DND-41 (cell line): ENCODE measurements around the gene SLC35F4.

Experiments used
- ATAC-seq: fragments of 200-7000 bp; cut with Tn5 transposase; 3 replicates; pipeline ENCODE4 v1.9.1; 2021; ENCODE audit warnings: low read depth; ENCODE audit not compliant: insufficient read depth
- DNase-seq: peaks from one replicate; pipeline ENCODE4 v3.0.0-alpha.2; 2020
- H2AFZ ChIP-seq: 2 replicates; pipeline ENCODE4 v1.6.0; 2012; ENCODE audit warnings: low read depth, low read length
- H3K27ac ChIP-seq: 2 replicates; pipeline ENCODE4 v1.5.1; 2012; ENCODE audit warnings: low read length, inconsistent platforms
- H3K27me3 ChIP-seq: fragments of 200-600 bp; sonication (generic); 2 replicates; pipeline ENCODE4 v1.6.0; 2012; ENCODE audit warnings: low read length, mild to moderate bottlenecking, inconsistent platforms; ENCODE audit not compliant: insufficient read depth, poor library complexity
- H3K36me3 ChIP-seq: 2 replicates; pipeline ENCODE4 v1.5.1; 2012; ENCODE audit warnings: low read length, inconsistent platforms; ENCODE audit not compliant: insufficient read depth
- H3K4me1 ChIP-seq: 2 replicates; pipeline ENCODE4 v1.5.1; 2012; ENCODE audit warnings: mild to moderate bottlenecking, low read length; ENCODE audit not compliant: insufficient read depth
- H3K4me2 ChIP-seq: 2 replicates; pipeline ENCODE4 v1.6.0; 2012; ENCODE audit warnings: mild to moderate bottlenecking, moderate library complexity, low read length, inconsistent platforms; ENCODE audit not compliant: insufficient read depth
- H3K4me3 ChIP-seq, 2 experiments: fragments of 200-600 bp in 1 of 2; shearing (Covaris generic) in 1 of 2; 2 replicates each; pipeline ENCODE4 v1.5.1; 2012 to 2016; ENCODE audit warnings: inconsistent platforms in 2 of 2, low read length in 2 of 2, mild to moderate bottlenecking in 2 of 2, low read depth in 1 of 2, moderate library complexity in 1 of 2
- H3K79me2 ChIP-seq: 2 replicates; pipeline ENCODE4 v1.6.0; 2012; ENCODE audit warnings: low read length, inconsistent platforms; ENCODE audit not compliant: insufficient read depth
- H3K9ac ChIP-seq: 2 replicates; pipeline ENCODE4 v1.6.0; 2012; ENCODE audit warnings: low read depth, mild to moderate bottlenecking, inconsistent platforms, low read length, moderate library complexity
- H3K9me3 ChIP-seq: 2 replicates; pipeline ENCODE4 v1.5.1; 2012; ENCODE audit warnings: low read length, moderate library complexity, mild to moderate bottlenecking, inconsistent platforms; ENCODE audit not compliant: insufficient read depth, severe bottlenecking
- H4K20me1 ChIP-seq: 2 replicates; pipeline ENCODE4 v1.6.0; 2012; ENCODE audit warnings: low read length; ENCODE audit not compliant: insufficient read depth
- CTCF ChIP-seq: IDR thresholded peaks from 2 replicates; pipeline ENCODE4 v1.5.1; 2012; ENCODE audit warnings: borderline replicate concordance, low read length, moderate library complexity, mild to moderate bottlenecking; ENCODE audit not compliant: poor library complexity, severe bottlenecking; ENCODE audit errors: extremely low read depth
- EZH2 ChIP-seq: IDR thresholded peaks from 3 replicates; pipeline ENCODE4 v1.6.1; 2012; ENCODE audit warnings: borderline replicate concordance, low read depth, mild to moderate bottlenecking, moderate library complexity, low read length, inconsistent platforms; ENCODE audit not compliant: severe bottlenecking

Gene SLC35F4

GRCh38 chr14:57814726-57815125 lies 51.2 kb downstream of the SLC35F4 start:
- Histone ChIP-seq H3K4me3 (no peak overlapping the region), H3K27ac (no peak overlapping the region), H3K27me3 (no peaks in the 10 kb centered on the region), H3K9me3 (no peaks in the 10 kb centered on the region), H3K4me2 (no peak overlapping the region), H4K20me1 (no peaks in the 10 kb centered on the region), H3K79me2 (no peaks in the 10 kb centered on the region), H3K36me3 (no peaks in the 10 kb centered on the region), H3K9ac (no peak overlapping the region), H3K4me1 (no peaks in the 10 kb centered on the region), H2AFZ (no peak overlapping the region)
- TF ChIP-seq EZH2 (no peak), CTCF (no peak)
- DNase-seq (no peak), ATAC-seq (no peak)

GRCh38 chr14:57812741-57813140 lies 53.2 kb downstream of the SLC35F4 start:
- no peak for TF ChIP-seq EZH2
- no peak for TF ChIP-seq CTCF
- DNase-seq (no peak), ATAC-seq (no peak)
- H3K9ac ChIP-seq, result no peak overlapping the region
- H3K27ac ChIP-seq, result no peak overlapping the region
- H3K4me2 ChIP-seq, result no peak overlapping the region
- H3K27me3 ChIP-seq, result peaks cover 3% of the 10 kb centered on the region
- H3K9me3 ChIP-seq, result no peaks in the 10 kb centered on the region
- no peak overlapping the region for H2AFZ ChIP-seq
- no peak overlapping the region for H3K4me3 ChIP-seq
- H3K4me1 ChIP-seq, result no peaks in the 10 kb centered on the region
- no peaks in the 10 kb centered on the region for H3K36me3 ChIP-seq
- no peaks in the 10 kb centered on the region for H3K79me2 ChIP-seq
- no peaks in the 10 kb centered on the region for H4K20me1 ChIP-seq

GRCh38 chr14:57811998-57812546 lies 53.8 kb downstream of the SLC35F4 start:
- no peaks in the 10 kb centered on the region for H3K79me2 ChIP-seq
- no peaks in the 10 kb centered on the region for H4K20me1 ChIP-seq
- H3K4me1 ChIP-seq, result no peaks in the 10 kb centered on the region
- H3K4me2 ChIP-seq, result no peak overlapping the region
- no peak overlapping the region for H3K27ac ChIP-seq
- H3K27me3 ChIP-seq, result peaks cover 3% of the 10 kb centered on the region
- TF ChIP-seq EZH2 (no peak), CTCF (no peak)
- no peak overlapping the region for H3K4me3 ChIP-seq
- DNase-seq (no peak), ATAC-seq (no peak)
- no peaks in the 10 kb centered on the region for H3K36me3 ChIP-seq
- H3K9me3 ChIP-seq, result no peaks in the 10 kb centered on the region
- no peak overlapping the region for H2AFZ ChIP-seq
- no peak overlapping the region for H3K9ac ChIP-seq

- Histone ChIP-seq H2AFZ (no peak overlapping the region), H3K4me3 (no peak overlapping the region), H3K4me2 (no peak overlapping the region), H3K36me3 (no peaks in the 10 kb centered on the region), H3K27me3 (peaks cover 3% of the 10 kb centered on the region), H3K27ac (no peak overlapping the region), H3K9ac (no peak overlapping the region), H4K20me1 (no peaks in the 10 kb centered on the region), H3K9me3 (no peaks in the 10 kb centered on the region), H3K4me1 (no peaks in the 10 kb centered on the region), H3K79me2 (no peaks in the 10 kb centered on the region)
- TF ChIP-seq EZH2 (no peak), CTCF (no peak)
- DNase-seq (no peak), ATAC-seq (no peak)
Measured at GRCh38 chr14:57809808-57810207, 56.1 kb downstream of the SLC35F4 start.
